Mucosa of descending colon (tissue), 3 donors: ENCODE data around the gene CDK6. TPM values are rescaled to one million over a fixed set of nuclear protein-coding genes. Genes with fewer than 3 reads are reported as not detected.

Source experiments
- ATAC-seq: fragments of 200-7000 bp; cut with Tn5 transposase; one replicate; pipeline ENCODE4 v1.9.1; 2020; ENCODE audit warnings: mild to moderate bottlenecking, moderate library complexity
- DNase-seq, 3 donors: peaks; one replicate each; pipeline ENCODE4 v3.0.0-alpha.2; 2020
- H3K36me3 ChIP-seq: fragments of 200-600 bp; one replicate; pipeline ENCODE4 v1.8.0; 2021; ENCODE audit warnings: low read depth, mild to moderate bottlenecking
- H3K4me1 ChIP-seq: fragments of 200-600 bp; one replicate; pipeline ENCODE4 v1.8.0; 2021; ENCODE audit warnings: low read depth, mild to moderate bottlenecking
- H3K4me3 ChIP-seq: fragments of 200-600 bp; one replicate; pipeline ENCODE4 v1.8.0; 2021; ENCODE audit warnings: mild to moderate bottlenecking
- H3K9me3 ChIP-seq: fragments of 200-600 bp; one replicate; pipeline ENCODE4 v1.8.0; 2021; ENCODE audit warnings: mild to moderate bottlenecking
- CTCF ChIP-seq: fragments of 200-600 bp; IDR thresholded peaks from one replicate; pipeline ENCODE4 v1.8.0; 2022; ENCODE audit warnings: antibody characterized with exemption, mild to moderate bottlenecking
- intact Hi-C, 2 donors: fragments of 100-400 bp; cut with DNase I in 1 of 2; cut with micrococcal nuclease in 1 of 2; formaldehyde crosslinking; loops; one replicate each; pipeline versions ENCODE4 v1.11.0 to v1.11.1; 2022; cut with DNase I, micrococcal nuclease
- total RNA-seq, 3 donors: library from RNA; stranded (reverse); fragmentation: NEBNext Ultra II Directional in 2 of 3; extraction: Animal tissue kit (Norgen Biotek cat#: 25700) in 2 of 3; gene quantifications; one replicate each; pipeline versions ENCODE4 v1.2.1 to v1.2.4, GENCODE V29; 2021 to 2023
- donor health status: DM: no; HTN: no; CAD: no; lungs with moderate emphysema.
- donor health status: DM: no; HTN: no; CAD: no.
- donor health status: DM: no; HTN: yes; CAD: no.

Gene CDK6
- total RNA-seq, 3 donors from 2014 or later = 23.4 to 52.4 (median 33.1) TPM

GRCh38 chr7:92830027-92830426, 6.3 kb downstream of the CDK6 start:
- Histone ChIP-seq H3K4me1 (peaks cover 14% of the 10 kb centered on the region), H3K36me3 (no peaks in the 10 kb centered on the region), H3K4me3 (no peak overlapping the region), H3K9me3 (no peaks in the 10 kb centered on the region)
- ATAC-seq (no peak), DNase-seq (no peak)
- intact Hi-C loops = loop anchor here (5.0 to 10.0 kb wide), 4 partner anchors 133 to 208 kb away; no protein-coding TSS in a partner anchor
- no peak for TF ChIP-seq CTCF

GRCh38 chr7:92827464-92828120, 8.8 kb downstream of the CDK6 start:
- no peak for ATAC-seq
- DNase-seq = no peak
- no peak for TF ChIP-seq CTCF
- Histone ChIP-seq H3K4me1 (peaks cover 20% of the 10 kb centered on the region), H3K36me3 (no peaks in the 10 kb centered on the region), H3K9me3 (no peaks in the 10 kb centered on the region), H3K4me3 (no peak overlapping the region)
- intact Hi-C loops = no loop called here

- intact Hi-C loops = no loop called here
- no peak overlapping the region for H3K4me3 ChIP-seq
- no peaks in the 10 kb centered on the region for H3K9me3 ChIP-seq
- ATAC-seq = no peak
- no peaks in the 10 kb centered on the region for H3K36me3 ChIP-seq
- H3K4me1 ChIP-seq = peaks cover 14% of the 10 kb centered on the region
- no peak for DNase-seq
- TF ChIP-seq CTCF = no peak
Measured at GRCh38 chr7:92826258-92826938, 10.0 kb downstream of the CDK6 start.

GRCh38 chr7:92824901-92825480, 11.4 kb downstream of the CDK6 start:
- H3K36me3 ChIP-seq = no peaks in the 10 kb centered on the region
- intact Hi-C loops = no loop called here
- ATAC-seq (no peak), DNase-seq (no peak)
- no peaks in the 10 kb centered on the region for H3K9me3 ChIP-seq
- peaks cover 10% of the 10 kb centered on the region for H3K4me1 ChIP-seq
- H3K4me3 ChIP-seq = no peak overlapping the region
- TF ChIP-seq CTCF = no peak

- TF ChIP-seq CTCF = no peak
- intact Hi-C loops = no loop called here
- Histone ChIP-seq H3K4me3 (no peak overlapping the region), H3K4me1 (peaks cover 9% of the 10 kb centered on the region), H3K9me3 (no peaks in the 10 kb centered on the region), H3K36me3 (no peaks in the 10 kb centered on the region)
- DNase-seq (no peak), ATAC-seq (no peak)
Measured at GRCh38 chr7:92824450-92824849, 11.9 kb downstream of the CDK6 start.
